ENCODE data around the gene APOL3.
"Not testable (repeated sequence)": the region's sequence is repeated elsewhere in the genome, so short reads cannot be mapped to it uniquely, and the experiment has no call there.

The APOL3 gene

GRCh38 chr22:36163497-36163896 lies 2.9 kb upstream of the APOL3 start:
- no peak overlapping the region for H3K4me2 ChIP-seq (ENCODE audit: low read length)
- H3K56ac ChIP-seq (ENCODE audit: low read length): peak overlapping the region; percentile 1
- H3K27me3 ChIP-seq (ENCODE audit: insufficient read depth, low read length, poor library complexity): no peaks in the 10 kb centered on the region
- no CpG with 5 or more reads among the region's 2 CpGs for WGBS (ENCODE audit: extremely low coverage, insufficient coverage, low lambda C conversion rate)
- no peak overlapping the region for H3K9ac ChIP-seq (ENCODE audit: low read length)
- H3K23ac ChIP-seq (ENCODE audit: low read length): no peak overlapping the region
- peak overlapping the region; percentile 21 for H2BK5ac ChIP-seq (ENCODE audit: low read length)
- no peak for DNase-seq
- no peaks in the 10 kb centered on the region for H3K79me2 ChIP-seq (ENCODE audit: control insufficient read depth, insufficient read depth, low read length)
- no peak overlapping the region for H4K5ac ChIP-seq (ENCODE audit: low read length)
- H3K4me3 ChIP-seq (ENCODE audit: low read length): no peak overlapping the region
- H2BK120ac ChIP-seq (ENCODE audit: low read depth, low read length): peak overlapping the region; percentile 56
- H3K18ac ChIP-seq (ENCODE audit: low read length): peak overlapping the region; percentile 88
- H3K4ac ChIP-seq (ENCODE audit: low read depth, low read length): peak overlapping the region; percentile 95
- peaks cover 23% of the 10 kb centered on the region for H3K4me1 ChIP-seq (ENCODE audit: control insufficient read depth, low read depth, low read length)
- no peak overlapping the region for H3K27ac ChIP-seq (ENCODE audit: low read depth, low read length)
- no peaks in the 10 kb centered on the region for H3K36me3 ChIP-seq (ENCODE audit: control insufficient read depth, insufficient read depth, low read length)
- no peak overlapping the region for H2AK5ac ChIP-seq (ENCODE audit: low read length)
- no peak overlapping the region for H4K8ac ChIP-seq (ENCODE audit: low read depth, low read length)
- H2BK15ac ChIP-seq (replicated peaks; ENCODE audit: low read depth): no peak overlapping the region
- no peaks in the 10 kb centered on the region for H3K79me1 ChIP-seq (ENCODE audit: low read length)

DNA sequence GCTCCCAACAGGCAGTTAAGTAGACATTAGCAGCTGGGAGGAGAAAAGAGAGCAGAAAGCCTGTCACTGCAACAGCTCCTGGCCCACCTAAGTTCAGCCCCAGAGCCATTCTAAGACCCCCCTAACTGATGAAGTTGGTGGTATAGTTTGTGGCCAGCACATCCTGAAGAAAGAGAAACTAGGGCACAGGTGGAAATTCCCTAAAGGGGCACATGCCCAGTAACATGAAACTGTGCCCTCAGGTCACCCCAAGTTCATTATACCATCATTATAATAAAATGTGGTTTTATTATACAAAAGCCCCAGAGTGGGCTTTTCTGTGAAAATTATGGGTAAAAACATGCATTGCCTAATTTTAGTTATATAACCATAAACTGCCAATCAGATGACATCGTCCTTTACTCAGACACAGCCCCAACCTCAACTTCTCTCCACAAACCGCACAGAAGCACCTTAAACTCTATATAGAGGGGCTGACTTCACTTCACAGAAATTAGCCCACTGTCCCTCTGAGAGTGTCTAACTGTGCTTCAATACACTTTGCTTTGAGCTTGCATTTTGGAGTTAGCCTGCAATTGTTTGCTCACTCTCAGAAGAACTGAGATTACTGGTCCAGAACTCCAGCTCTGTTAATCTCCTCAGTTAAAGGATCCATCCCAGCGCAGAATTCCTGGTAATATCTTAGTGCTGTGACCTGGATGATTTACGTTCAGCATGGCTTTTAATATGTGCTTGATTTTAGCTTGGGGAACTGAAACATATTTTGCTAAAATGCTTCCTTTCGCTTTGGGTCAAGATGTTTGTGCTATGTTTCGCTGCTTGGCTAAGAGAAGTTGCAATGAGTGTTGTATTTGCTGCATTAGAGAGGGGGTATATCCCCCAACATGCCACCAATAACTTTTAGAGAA lies 1.8 kb upstream of the APOL3 start:
- no peak for DNase-seq
- Histone ChIP-seq H3K79me2 (ENCODE audit: control insufficient read depth, insufficient read depth, low read length) (no peaks in the 10 kb centered on the region), H3K9ac (ENCODE audit: low read length) (peak overlapping the region; percentile 51), H3K4me3 (ENCODE audit: low read length) (no peak overlapping the region), H3K79me1 (ENCODE audit: low read length) (no peaks in the 10 kb centered on the region), H3K4me1 (ENCODE audit: control insufficient read depth, low read depth, low read length) (peaks cover 23% of the 10 kb centered on the region), H4K5ac (ENCODE audit: low read length) (peak overlapping the region; percentile 78), H3K18ac (ENCODE audit: low read length) (peak overlapping the region; percentile 88), H2AK5ac (ENCODE audit: low read length) (peak overlapping the region; percentile 97), H3K56ac (ENCODE audit: low read length) (peak overlapping the region; percentile 79), H3K4me2 (ENCODE audit: low read length) (no peak overlapping the region), H2BK15ac (replicated peaks; ENCODE audit: low read depth) (no peak overlapping the region), H3K27ac (ENCODE audit: low read depth, low read length) (peak overlapping the region; percentile 88), H3K4ac (ENCODE audit: low read depth, low read length) (peak overlapping the region; percentile 78), H2BK5ac (ENCODE audit: low read length) (peak overlapping the region; percentile 90), H3K23ac (ENCODE audit: low read length) (no peak overlapping the region), H3K36me3 (ENCODE audit: control insufficient read depth, insufficient read depth, low read length) (no peaks in the 10 kb centered on the region), H2BK120ac (ENCODE audit: low read depth, low read length) (peak overlapping the region; percentile 89), H3K27me3 (ENCODE audit: insufficient read depth, low read length, poor library complexity) (no peaks in the 10 kb centered on the region), H4K8ac (ENCODE audit: low read depth, low read length) (no peak overlapping the region)
- no CpG with 5 or more reads among the region's 6 CpGs for WGBS (ENCODE audit: extremely low coverage, insufficient coverage, low lambda C conversion rate)

- H3K4ac ChIP-seq (ENCODE audit: low read depth, low read length); H4K8ac ChIP-seq (ENCODE audit: low read depth, low read length); H2BK15ac ChIP-seq (replicated peaks; ENCODE audit: low read depth); H4K5ac ChIP-seq (ENCODE audit: low read length); H3K36me3 ChIP-seq (ENCODE audit: control insufficient read depth, insufficient read depth, low read length); H3K4me3 ChIP-seq (ENCODE audit: low read length); H2BK120ac ChIP-seq (ENCODE audit: low read depth, low read length); H3K79me2 ChIP-seq (ENCODE audit: control insufficient read depth, insufficient read depth, low read length); H3K18ac ChIP-seq (ENCODE audit: low read length); H3K27me3 ChIP-seq (ENCODE audit: insufficient read depth, low read length, poor library complexity); H3K79me1 ChIP-seq (ENCODE audit: low read length); H2AK5ac ChIP-seq (ENCODE audit: low read length); H3K4me2 ChIP-seq (ENCODE audit: low read length); H2BK5ac ChIP-seq (ENCODE audit: low read length); H3K23ac ChIP-seq (ENCODE audit: low read length); H3K56ac ChIP-seq (ENCODE audit: low read length); H3K9ac ChIP-seq (ENCODE audit: low read length): not testable (repeated sequence)
- DNase-seq: peak; percentile 93
- H3K4me1 ChIP-seq (ENCODE audit: control insufficient read depth, low read depth, low read length): peaks cover 23% of the 10 kb centered on the region
- H3K27ac ChIP-seq (ENCODE audit: low read depth, low read length): peak overlapping the region; percentile 88
- no CpG with 5 or more reads among the region's 5 CpGs for WGBS (ENCODE audit: extremely low coverage, insufficient coverage, low lambda C conversion rate)
These were observed 1.2 kb upstream of the APOL3 start for GRCh38 chr22:36161793-36162126.

GRCh38 chr22:36156515-36157419 lies 3.8 kb downstream of the APOL3 start:
- no peak overlapping the region for H2BK120ac ChIP-seq (ENCODE audit: low read depth, low read length)
- H3K56ac ChIP-seq (ENCODE audit: low read length): peak overlapping the region; percentile 62
- H3K4me3 ChIP-seq (ENCODE audit: low read length): no peak overlapping the region
- no peak overlapping the region for H4K8ac ChIP-seq (ENCODE audit: low read depth, low read length)
- no peak overlapping the region for H3K23ac ChIP-seq (ENCODE audit: low read length)
- no peak overlapping the region for H3K4ac ChIP-seq (ENCODE audit: low read depth, low read length)
- H3K9ac ChIP-seq (ENCODE audit: low read length): peak overlapping the region; percentile 1
- H2BK5ac ChIP-seq (ENCODE audit: low read length): peak overlapping the region; percentile 24
- H3K79me2 ChIP-seq (ENCODE audit: control insufficient read depth, insufficient read depth, low read length): no peaks in the 10 kb centered on the region
- H4K5ac ChIP-seq (ENCODE audit: low read length): no peak overlapping the region
- no peak overlapping the region for H2BK15ac ChIP-seq (replicated peaks; ENCODE audit: low read depth)
- peaks cover 14% of the 10 kb centered on the region for H3K4me1 ChIP-seq (ENCODE audit: control insufficient read depth, low read depth, low read length)
- no peak overlapping the region for H3K4me2 ChIP-seq (ENCODE audit: low read length)
- no peaks in the 10 kb centered on the region for H3K79me1 ChIP-seq (ENCODE audit: low read length)
- no peaks in the 10 kb centered on the region for H3K36me3 ChIP-seq (ENCODE audit: control insufficient read depth, insufficient read depth, low read length)
- DNase-seq: peak; percentile 74
- H2AK5ac ChIP-seq (ENCODE audit: low read length): no peak overlapping the region
- H3K27ac ChIP-seq (ENCODE audit: low read depth, low read length): no peak overlapping the region
- peak overlapping the region; percentile 3 for H3K18ac ChIP-seq (ENCODE audit: low read length)
- no peaks in the 10 kb centered on the region for H3K27me3 ChIP-seq (ENCODE audit: insufficient read depth, low read length, poor library complexity)
- no CpG with 5 or more reads among the region's 15 CpGs for WGBS (ENCODE audit: extremely low coverage, insufficient coverage, low lambda C conversion rate)

GRCh38 chr22:36156119-36156514 lies 4.4 kb downstream of the APOL3 start:
- Histone ChIP-seq H3K27ac (ENCODE audit: low read depth, low read length) (no peak overlapping the region), H3K27me3 (ENCODE audit: insufficient read depth, low read length, poor library complexity) (no peaks in the 10 kb centered on the region), H2BK5ac (ENCODE audit: low read length) (no peak overlapping the region), H3K79me2 (ENCODE audit: control insufficient read depth, insufficient read depth, low read length) (no peaks in the 10 kb centered on the region), H3K4me2 (ENCODE audit: low read length) (no peak overlapping the region), H2AK5ac (ENCODE audit: low read length) (no peak overlapping the region), H3K4ac (ENCODE audit: low read depth, low read length) (no peak overlapping the region), H2BK120ac (ENCODE audit: low read depth, low read length) (no peak overlapping the region), H3K4me3 (ENCODE audit: low read length) (no peak overlapping the region), H3K4me1 (ENCODE audit: control insufficient read depth, low read depth, low read length) (peaks cover 11% of the 10 kb centered on the region), H4K8ac (ENCODE audit: low read depth, low read length) (no peak overlapping the region), H3K23ac (ENCODE audit: low read length) (no peak overlapping the region), H3K79me1 (ENCODE audit: low read length) (no peaks in the 10 kb centered on the region), H4K5ac (ENCODE audit: low read length) (no peak overlapping the region), H2BK15ac (replicated peaks; ENCODE audit: low read depth) (no peak overlapping the region), H3K18ac (ENCODE audit: low read length) (peak overlapping the region; percentile 3), H3K36me3 (ENCODE audit: control insufficient read depth, insufficient read depth, low read length) (no peaks in the 10 kb centered on the region), H3K9ac (ENCODE audit: low read length) (no peak overlapping the region), H3K56ac (ENCODE audit: low read length) (peak overlapping the region; percentile 62)
- DNase-seq: no peak
- WGBS (ENCODE audit: extremely low coverage, insufficient coverage, low lambda C conversion rate): no CpG with 5 or more reads among the region's 8 CpGs
